ENCODE measurements around the gene ERVV-1.

DNA sequence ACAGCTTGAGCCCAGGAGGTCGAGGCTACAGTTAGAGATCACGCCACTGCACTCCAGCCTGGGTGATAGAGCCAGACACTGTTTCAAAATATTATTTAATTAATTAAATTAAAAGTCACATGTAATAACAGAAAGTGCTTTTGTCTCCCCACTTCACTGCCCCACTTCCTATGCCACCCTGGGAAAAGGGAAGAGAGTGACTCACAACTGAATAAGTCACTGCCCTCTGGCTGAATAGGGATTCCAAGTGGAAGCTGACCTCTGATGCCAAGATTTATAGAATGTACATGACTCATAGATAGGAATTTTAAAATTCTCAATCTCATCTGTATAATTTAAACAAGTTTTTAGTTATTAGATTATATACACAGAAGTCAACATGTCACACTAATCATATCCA lies 22.2 kb upstream of the ERVV-1 start:
- TF ChIP-seq CTCF (optimal IDR thresholded peaks at IDR 0.05 in 1 of 3, IDR thresholded peaks at IDR 0.05 in 1 of 3, conservative IDR thresholded peaks at IDR 0.05 in 1 of 3; ENCODE audit: extremely low read depth in 1 of 3, insufficient read depth in 2 of 3, low read length in 3 of 3): no peak
- no peak for TF ChIP-seq EZH2 (IDR thresholded peaks at IDR 0.05; ENCODE audit: low read length)

Data from keratinocyte (primary cell).